Calu3 (cell line): Measurements from ENCODE around the gene DCC. TPM values are rescaled to one million over a fixed set of nuclear protein-coding genes. Genes with fewer than 3 reads are reported as not detected.

Experiments used
- BruUV-seq: library from RNA; stranded (reverse); fragments of 400-500 nt; replicated peaks from 2 replicates; lab custom pipeline; 2021; lab: Mats Ljungman, UMichigan
- CTCF ChIA-PET: fragments of 300-600 bp; sonication (Branson Sonifier 250); formaldehyde crosslinking; loops from one replicate; lab custom pipeline; 2022; ENCODE audit warnings: antibody characterized with exemption; lab: Charles Lee
- DNase-seq: peaks from one replicate; pipeline ENCODE4 v3.0.0; 2022
- H3K27ac Mint-ChIP-seq: one replicate; pipeline ENCODE4 v1.8.0; 2022; ENCODE audit warnings: mixed read lengths; ENCODE audit not compliant: unreplicated experiment
- H3K27me3 Mint-ChIP-seq: one replicate; pipeline ENCODE4 v1.8.0; 2022; ENCODE audit warnings: mixed read lengths; ENCODE audit not compliant: unreplicated experiment
- H3K36me3 Mint-ChIP-seq: one replicate; pipeline ENCODE4 v1.8.0; 2022; ENCODE audit warnings: mild to moderate bottlenecking, moderate library complexity, mixed read lengths; ENCODE audit not compliant: insufficient read depth, unreplicated experiment
- H3K4me1 Mint-ChIP-seq: one replicate; pipeline ENCODE4 v1.8.0; 2022; ENCODE audit warnings: mild to moderate bottlenecking, low read depth, mixed read lengths; ENCODE audit not compliant: unreplicated experiment
- H3K4me3 Mint-ChIP-seq: one replicate; pipeline ENCODE4 v1.8.0; 2022; ENCODE audit warnings: mild to moderate bottlenecking, low read depth, moderate library complexity, mixed read lengths; ENCODE audit not compliant: unreplicated experiment
- H3K9me3 Mint-ChIP-seq: one replicate; pipeline ENCODE4 v1.8.0; 2022; ENCODE audit warnings: low read depth, mixed read lengths; ENCODE audit not compliant: unreplicated experiment
- CTCF ChIP-seq: fragments of 200-600 bp; IDR thresholded peaks from one replicate; pipeline ENCODE4 v1.8.0; 2022; ENCODE audit warnings: antibody characterized with exemption; ENCODE audit not compliant: unreplicated experiment
- intact Hi-C: fragments of 100-400 bp; cut with micrococcal nuclease; formaldehyde crosslinking; loops from one replicate; pipeline ENCODE4 v1.10.0; 2022; ENCODE audit not compliant: unreplicated experiment
- total RNA-seq: library from RNA; stranded (reverse); gene quantifications from 2 replicates; pipeline ENCODE4 v1.2.3, GENCODE V29; 2022

The DCC gene
- total RNA-seq, 1 experiment from 2014 or later = not detected

- H3K36me3 Mint-ChIP-seq = no peaks in the 10 kb centered on the region
- no TSS peak for BruUV-seq
- H3K4me3 Mint-ChIP-seq = no peak overlapping the region
- intact Hi-C loops = no loop called here
- CTCF ChIA-PET = no interaction called here
- DNase-seq = no peak
- H3K9me3 Mint-ChIP-seq = no peaks in the 10 kb centered on the region
- H3K27ac Mint-ChIP-seq = no peak overlapping the region
- TF ChIP-seq CTCF = no peak
- H3K27me3 Mint-ChIP-seq = no peaks in the 10 kb centered on the region
- H3K4me1 Mint-ChIP-seq = no peaks in the 10 kb centered on the region
Observed at GRCh38 chr18:53219853-53220252, 879.9 kb downstream of the DCC start.

GRCh38 chr18:53224128-53224778 is 884.3 kb downstream of the DCC start:
- H3K27ac Mint-ChIP-seq = no peak overlapping the region
- intact Hi-C loops = no loop called here
- H3K4me3 Mint-ChIP-seq = no peak overlapping the region
- no peak for TF ChIP-seq CTCF
- H3K36me3 Mint-ChIP-seq = no peaks in the 10 kb centered on the region
- H3K4me1 Mint-ChIP-seq = no peaks in the 10 kb centered on the region
- H3K9me3 Mint-ChIP-seq = no peaks in the 10 kb centered on the region
- BruUV-seq = no TSS peak
- H3K27me3 Mint-ChIP-seq = no peaks in the 10 kb centered on the region
- CTCF ChIA-PET = no interaction called here
- no peak for DNase-seq

- no peaks in the 10 kb centered on the region for H3K36me3 Mint-ChIP-seq
- no peak overlapping the region for H3K4me3 Mint-ChIP-seq
- no peaks in the 10 kb centered on the region for H3K4me1 Mint-ChIP-seq
- intact Hi-C loops = no loop called here
- CTCF ChIA-PET = no interaction called here
- TF ChIP-seq CTCF = no peak
- H3K27me3 Mint-ChIP-seq = no peaks in the 10 kb centered on the region
- no peak overlapping the region for H3K27ac Mint-ChIP-seq
- no TSS peak for BruUV-seq
- no peak for DNase-seq
- H3K9me3 Mint-ChIP-seq = no peaks in the 10 kb centered on the region
Observed at GRCh38 chr18:53225567-53226325, 885.7 kb downstream of the DCC start.

- Mint-ChIP-seq H3K4me1 (no peaks in the 10 kb centered on the region), H3K27ac (no peak overlapping the region), H3K4me3 (no peak overlapping the region), H3K36me3 (no peaks in the 10 kb centered on the region), H3K27me3 (no peaks in the 10 kb centered on the region), H3K9me3 (peaks cover 8% of the 10 kb centered on the region)
- TF ChIP-seq CTCF = no peak
- BruUV-seq = no TSS peak
- intact Hi-C loops = no loop called here
- CTCF ChIA-PET = no interaction called here
- no peak for DNase-seq
Observed at GRCh38 chr18:53234610-53235009, 894.6 kb downstream of the DCC start.
